ENCODE data around the gene TBC1D3I.

DNA sequence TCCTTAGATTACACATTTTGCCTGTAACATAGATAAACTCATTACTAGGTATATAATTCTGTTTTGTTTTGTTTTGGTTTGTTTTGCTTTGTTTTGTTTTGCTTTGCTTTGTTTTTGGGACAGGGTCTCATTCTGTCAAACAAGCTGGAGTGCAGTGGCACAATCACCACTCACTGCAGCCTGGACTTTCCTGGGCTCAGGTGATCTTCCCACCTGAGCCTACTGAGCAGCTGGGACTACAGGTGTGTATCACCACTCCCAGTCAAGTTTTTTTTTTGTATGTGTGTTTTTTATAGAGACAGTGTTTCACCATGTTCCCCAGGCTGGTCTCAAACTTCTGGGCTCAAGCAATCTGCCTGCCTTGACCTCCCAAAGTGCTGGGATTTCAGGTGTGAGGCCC, 54.8 kb downstream of the TBC1D3I start:
- TF ChIP-seq ZNF335 (CRISPR knock-in tag; IDR thresholded peaks at IDR 0.05) (no peak), ZBTB3 (CRISPR knock-in tag; IDR thresholded peaks at IDR 0.05; ENCODE audit: borderline replicate concordance, low read depth) (no peak), GATA4 (IDR thresholded peaks at IDR 0.05; ENCODE audit: borderline replicate concordance, low read depth) (no peak), PHB2 (IDR thresholded peaks at IDR 0.05; ENCODE audit: partially characterized antibody) (no peak), CHD2 (IDR thresholded peaks at IDR 0.05; ENCODE audit: low read depth, low read length) (no peak)
- TF ChIP-seq, protein P1, sequence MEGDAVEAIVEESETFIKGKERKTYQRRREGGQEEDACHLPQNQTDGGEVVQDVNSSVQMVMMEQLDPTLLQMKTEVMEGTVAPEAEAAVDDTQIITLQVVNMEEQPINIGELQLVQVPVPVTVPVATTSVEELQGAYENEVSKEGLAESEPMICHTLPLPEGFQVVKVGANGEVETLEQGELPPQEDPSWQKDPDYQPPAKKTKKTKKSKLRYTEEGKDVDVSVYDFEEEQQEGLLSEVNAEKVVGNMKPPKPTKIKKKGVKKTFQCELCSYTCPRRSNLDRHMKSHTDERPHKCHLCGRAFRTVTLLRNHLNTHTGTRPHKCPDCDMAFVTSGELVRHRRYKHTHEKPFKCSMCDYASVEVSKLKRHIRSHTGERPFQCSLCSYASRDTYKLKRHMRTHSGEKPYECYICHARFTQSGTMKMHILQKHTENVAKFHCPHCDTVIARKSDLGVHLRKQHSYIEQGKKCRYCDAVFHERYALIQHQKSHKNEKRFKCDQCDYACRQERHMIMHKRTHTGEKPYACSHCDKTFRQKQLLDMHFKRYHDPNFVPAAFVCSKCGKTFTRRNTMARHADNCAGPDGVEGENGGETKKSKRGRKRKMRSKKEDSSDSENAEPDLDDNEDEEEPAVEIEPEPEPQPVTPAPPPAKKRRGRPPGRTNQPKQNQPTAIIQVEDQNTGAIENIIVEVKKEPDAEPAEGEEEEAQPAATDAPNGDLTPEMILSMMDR (CRISPR knock-in tag; IDR thresholded peaks at IDR 0.05): no peak
- TF ChIP-seq, protein P2, sequence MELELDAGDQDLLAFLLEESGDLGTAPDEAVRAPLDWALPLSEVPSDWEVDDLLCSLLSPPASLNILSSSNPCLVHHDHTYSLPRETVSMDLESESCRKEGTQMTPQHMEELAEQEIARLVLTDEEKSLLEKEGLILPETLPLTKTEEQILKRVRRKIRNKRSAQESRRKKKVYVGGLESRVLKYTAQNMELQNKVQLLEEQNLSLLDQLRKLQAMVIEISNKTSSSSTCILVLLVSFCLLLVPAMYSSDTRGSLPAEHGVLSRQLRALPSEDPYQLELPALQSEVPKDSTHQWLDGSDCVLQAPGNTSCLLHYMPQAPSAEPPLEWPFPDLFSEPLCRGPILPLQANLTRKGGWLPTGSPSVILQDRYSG (CRISPR knock-in tag; IDR thresholded peaks at IDR 0.05): no peak
